ENCODE measurements around the gene HIPK2. TPM values are rescaled to one million over a fixed set of nuclear protein-coding genes. Genes with fewer than 3 reads are reported as not detected.

Gene HIPK2
- total RNA-seq, 1 donor from 2014 or later = 72.3 TPM

- no peaks in the 10 kb centered on the region for H3K9me3 Mint-ChIP-seq (ENCODE audit: low read depth)
- H3K27ac Mint-ChIP-seq (ENCODE audit: unreplicated experiment) = peak overlapping the region; percentile 95
- no peak overlapping the region for H3K4me3 Mint-ChIP-seq (ENCODE audit: unreplicated experiment)
- peaks cover 96% of the 10 kb centered on the region for H3K4me1 Mint-ChIP-seq (ENCODE audit: low read depth)
- no peak for TF ChIP-seq CTCF (IDR thresholded peaks at IDR 0.05)
- H3K27me3 Mint-ChIP-seq (ENCODE audit: low read depth) = no peaks in the 10 kb centered on the region
- no peak for DNase-seq (ENCODE audit: low spot score)
- H3K36me3 Mint-ChIP-seq (ENCODE audit: low read depth) = peaks cover 3% of the 10 kb centered on the region
These were observed 40.3 kb downstream of the HIPK2 start for GRCh38 chr7:139737221-139738100.

- Mint-ChIP-seq H3K4me3 (ENCODE audit: unreplicated experiment) (no peak overlapping the region), H3K27me3 (ENCODE audit: low read depth) (no peaks in the 10 kb centered on the region), H3K36me3 (ENCODE audit: low read depth) (no peaks in the 10 kb centered on the region), H3K9me3 (ENCODE audit: low read depth) (no peaks in the 10 kb centered on the region), H3K4me1 (ENCODE audit: low read depth) (peaks cover 96% of the 10 kb centered on the region), H3K27ac (ENCODE audit: unreplicated experiment) (peak overlapping the region; percentile 95)
- no peak for TF ChIP-seq CTCF (IDR thresholded peaks at IDR 0.05)
- DNase-seq (ENCODE audit: low spot score) = no peak
These were observed 41.7 kb downstream of the HIPK2 start for GRCh38 chr7:139735912-139736595.

DNA sequence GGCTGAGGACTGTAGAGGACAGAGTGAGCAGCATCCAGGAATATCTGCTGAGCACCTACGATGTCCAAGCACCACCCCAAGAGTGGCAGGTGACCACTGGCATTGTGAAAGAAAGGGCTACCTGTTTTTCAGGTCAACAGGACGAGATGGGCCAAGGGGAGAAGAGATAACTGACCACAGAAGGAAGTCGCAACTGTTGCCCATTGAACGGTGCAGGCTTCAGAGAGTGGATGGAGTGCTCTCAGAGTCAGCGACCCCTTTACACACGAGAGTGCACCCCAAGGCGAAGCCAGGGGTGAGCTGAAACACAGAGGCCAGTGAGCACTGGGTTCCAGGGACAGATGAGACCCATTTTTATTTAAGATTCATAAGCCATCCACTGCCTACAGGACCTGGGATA is 42.3 kb downstream of the HIPK2 start:
- no peak for TF ChIP-seq CTCF (IDR thresholded peaks at IDR 0.05)
- Mint-ChIP-seq H3K36me3 (ENCODE audit: low read depth) (no peaks in the 10 kb centered on the region), H3K27me3 (ENCODE audit: low read depth) (no peaks in the 10 kb centered on the region), H3K27ac (ENCODE audit: unreplicated experiment) (peak overlapping the region; percentile 95), H3K4me1 (ENCODE audit: low read depth) (peaks cover 97% of the 10 kb centered on the region), H3K4me3 (ENCODE audit: unreplicated experiment) (no peak overlapping the region), H3K9me3 (ENCODE audit: low read depth) (no peaks in the 10 kb centered on the region)
- DNase-seq (ENCODE audit: low spot score) = no peak

GRCh38 chr7:139734395-139734794 is 43.4 kb downstream of the HIPK2 start:
- H3K9me3 Mint-ChIP-seq (ENCODE audit: low read depth) = no peaks in the 10 kb centered on the region
- no peaks in the 10 kb centered on the region for H3K27me3 Mint-ChIP-seq (ENCODE audit: low read depth)
- TF ChIP-seq CTCF (IDR thresholded peaks at IDR 0.05) = no peak
- peak overlapping the region; percentile 4 for H3K4me3 Mint-ChIP-seq (ENCODE audit: unreplicated experiment)
- peak overlapping the region; percentile 95 for H3K27ac Mint-ChIP-seq (ENCODE audit: unreplicated experiment)
- peaks cover 97% of the 10 kb centered on the region for H3K4me1 Mint-ChIP-seq (ENCODE audit: low read depth)
- DNase-seq (ENCODE audit: low spot score) = no peak
- H3K36me3 Mint-ChIP-seq (ENCODE audit: low read depth) = no peaks in the 10 kb centered on the region

GRCh38 chr7:139733751-139734150 is 44.0 kb downstream of the HIPK2 start:
- DNase-seq (ENCODE audit: low spot score) = no peak
- Mint-ChIP-seq H3K4me3 (ENCODE audit: unreplicated experiment) (no peak overlapping the region), H3K27me3 (ENCODE audit: low read depth) (no peaks in the 10 kb centered on the region), H3K36me3 (ENCODE audit: low read depth) (no peaks in the 10 kb centered on the region), H3K9me3 (ENCODE audit: low read depth) (no peaks in the 10 kb centered on the region), H3K27ac (ENCODE audit: unreplicated experiment) (peak overlapping the region; percentile 95), H3K4me1 (ENCODE audit: low read depth) (peaks cover 96% of the 10 kb centered on the region)
- TF ChIP-seq CTCF (IDR thresholded peaks at IDR 0.05) = no peak
